DMS153 treated with DMSO at 0.1 percent for 48 hours (cell line): ENCODE results near the gene EP400.
"Not testable (repeated sequence)": the region's sequence is repeated elsewhere in the genome, so short reads cannot be mapped to it uniquely, and the experiment has no call there.

Experiments
- DNase-seq: peaks from one replicate; lab custom pipeline; 2025; ENCODE audit not compliant: unreplicated experiment; lab: John Stamatoyannopoulos, UW

Gene EP400

GRCh38 chr12:131948713-131949430 is 870 bp upstream of the EP400 start:
- DNase-seq = not testable (repeated sequence)

GRCh38 chr12:131950182-131950913 is 606 bp downstream of the EP400 start:
- DNase-seq = no peak

GRCh38 chr12:131953810-131954209 is 4.1 kb downstream of the EP400 start:
- not testable (repeated sequence) for DNase-seq

GRCh38 chr12:131954460-131954859 is 4.7 kb downstream of the EP400 start:
- DNase-seq = not testable (repeated sequence)

- DNase-seq = no peak
These were observed 9.4 kb downstream of the EP400 start for GRCh38 chr12:131959116-131959515.

- DNase-seq = no peak
These were observed 10.2 kb downstream of the EP400 start for GRCh38 chr12:131959641-131960589.

- DNase-seq = not testable (repeated sequence)
These were observed 11.0 kb downstream of the EP400 start for GRCh38 chr12:131960590-131961325.

GRCh38 chr12:131961328-131961727 is 11.6 kb downstream of the EP400 start:
- DNase-seq = not testable (repeated sequence)

GRCh38 chr12:131962069-131962468 is 12.3 kb downstream of the EP400 start:
- no peak for DNase-seq

GRCh38 chr12:131963381-131963780 is 13.6 kb downstream of the EP400 start:
- no peak for DNase-seq

GRCh38 chr12:131965073-131965472 is 15.3 kb downstream of the EP400 start:
- DNase-seq = no peak

GRCh38 chr12:131971226-131971625 is 21.5 kb downstream of the EP400 start:
- DNase-seq = no peak

- DNase-seq = no peak
These were observed 25.5 kb downstream of the EP400 start for GRCh38 chr12:131975228-131975627.

- DNase-seq = no peak
These were observed 29.9 kb downstream of the EP400 start for GRCh38 chr12:131979606-131980005.

GRCh38 chr12:131980263-131980662 is 30.5 kb downstream of the EP400 start:
- no peak for DNase-seq

- DNase-seq = no peak
These were observed 31.6 kb downstream of the EP400 start for GRCh38 chr12:131981388-131981787.

GRCh38 chr12:131982041-131982440 is 32.3 kb downstream of the EP400 start:
- no peak for DNase-seq

- no peak for DNase-seq
These were observed 33.3 kb downstream of the EP400 start for GRCh38 chr12:131983026-131983425.

GRCh38 chr12:131983554-131983953 is 33.8 kb downstream of the EP400 start:
- no peak for DNase-seq

GRCh38 chr12:131984334-131984733 is 34.6 kb downstream of the EP400 start:
- DNase-seq = no peak

- not testable (repeated sequence) for DNase-seq
These were observed 35.8 kb downstream of the EP400 start for GRCh38 chr12:131985510-131985875.
